HL-60 (cell line): ENCODE results near the gene FOXI1.

Experiments used
- DNase-seq, 2 experiments: peaks; one replicate each; pipeline ENCODE4 v3.0.0-alpha.2; 2010 to 2020; ENCODE audit warnings: low read depth in 1 of 2, low spot score in 1 of 2
- H3K27ac ChIP-seq: fragments of 250-450 bp; sonication (Bioruptor Pico); replicated peaks from 2 replicates; pipeline ENCODE4 v1.5.1; 2020; ENCODE audit warnings: mild to moderate bottlenecking, moderate library complexity
- H3K27me3 ChIP-seq: fragments of 250-450 bp; sonication (Bioruptor Pico); 2 replicates; pipeline ENCODE4 v1.5.1; 2021; ENCODE audit warnings: mild to moderate bottlenecking, moderate library complexity; ENCODE audit not compliant: insufficient read depth, poor library complexity, severe bottlenecking
- H3K4me3 ChIP-seq: replicated peaks from 2 replicates; pipeline ENCODE4 v1.5.1; 2011; ENCODE audit warnings: mild to moderate bottlenecking, control low read depth, low read length; ENCODE audit not compliant: insufficient read depth
- CTCF ChIP-seq: IDR thresholded peaks from one replicate; pipeline ENCODE4 v1.5.1; 2011; ENCODE audit warnings: low read length, control low read depth, inconsistent platforms; ENCODE audit not compliant: insufficient read depth
- GABPA ChIP-seq: IDR thresholded peaks from 2 replicates; pipeline ENCODE4 v1.6.1; 2012; ENCODE audit warnings: low read depth
- POLR2AphosphoS5 ChIP-seq: IDR thresholded peaks from 2 replicates; pipeline ENCODE4 v1.6.1; 2012; ENCODE audit warnings: low read depth
- SPI1 ChIP-seq: IDR thresholded peaks from 2 replicates; pipeline ENCODE4 v1.6.1; 2012; ENCODE audit warnings: low read depth, mild to moderate bottlenecking, borderline replicate concordance
- long read RNA-seq: library from polyadenylated mRNA; unstranded; transcript quantifications from one replicate; pipeline ENCODE4 v2.0.0, GENCODE V29; 2020
- TF ChIP-seq, protein P1 (sequence below): IDR thresholded peaks from 2 replicates; pipeline ENCODE4 v1.6.1; 2012; ENCODE audit warnings: low read depth; ENCODE audit not compliant: insufficient replicate concordance

The FOXI1 gene
- long read RNA-seq: 0 reads

DNA sequence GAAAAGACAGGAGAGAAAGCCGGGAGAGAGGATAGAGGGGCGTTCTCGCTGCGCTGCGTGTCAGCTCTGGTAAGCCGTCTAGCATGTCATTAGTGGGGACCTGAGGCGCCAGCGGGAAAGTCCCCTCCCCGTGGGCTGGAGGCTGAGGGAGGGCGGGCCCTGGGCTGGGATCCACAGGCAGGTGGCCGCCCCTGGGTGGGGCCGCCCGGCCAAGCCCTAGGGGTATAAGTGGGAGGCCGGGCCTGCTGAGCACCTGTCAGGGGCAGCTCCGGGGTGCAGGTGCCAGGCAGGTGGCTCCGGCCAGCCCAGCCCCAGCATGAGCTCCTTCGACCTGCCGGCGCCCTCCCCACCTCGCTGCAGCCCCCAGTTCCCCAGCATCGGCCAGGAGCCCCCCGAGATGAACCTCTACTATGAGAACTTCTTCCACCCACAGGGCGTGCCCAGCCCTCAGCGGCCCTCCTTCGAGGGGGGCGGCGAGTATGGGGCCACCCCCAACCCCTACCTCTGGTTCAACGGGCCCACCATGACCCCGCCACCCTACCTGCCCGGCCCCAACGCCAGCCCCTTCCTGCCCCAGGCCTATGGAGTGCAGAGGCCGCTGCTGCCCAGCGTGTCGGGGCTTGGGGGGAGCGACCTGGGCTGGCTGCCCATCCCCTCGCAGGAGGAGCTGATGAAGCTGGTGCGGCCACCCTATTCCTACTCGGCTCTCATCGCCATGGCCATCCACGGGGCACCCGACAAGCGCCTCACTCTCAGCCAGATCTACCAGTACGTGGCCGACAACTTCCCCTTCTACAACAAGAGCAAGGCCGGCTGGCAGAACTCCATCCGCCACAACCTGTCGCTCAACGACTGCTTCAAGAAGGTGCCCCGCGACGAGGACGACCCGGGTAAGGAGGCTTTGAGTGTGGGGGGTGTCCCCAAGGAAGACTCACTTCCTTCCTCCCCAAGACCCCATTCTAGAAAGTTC is at the start of gene FOXI1:
Gene FOXI1, plus strand, starts transcription at position 256 of the 970 bp plus-strand sequence. Its CDS starts 61 bp downstream, at position 317.
- H3K27ac ChIP-seq: no peak within 1 kb of the TSS
- TF ChIP-seq, protein P1, sequence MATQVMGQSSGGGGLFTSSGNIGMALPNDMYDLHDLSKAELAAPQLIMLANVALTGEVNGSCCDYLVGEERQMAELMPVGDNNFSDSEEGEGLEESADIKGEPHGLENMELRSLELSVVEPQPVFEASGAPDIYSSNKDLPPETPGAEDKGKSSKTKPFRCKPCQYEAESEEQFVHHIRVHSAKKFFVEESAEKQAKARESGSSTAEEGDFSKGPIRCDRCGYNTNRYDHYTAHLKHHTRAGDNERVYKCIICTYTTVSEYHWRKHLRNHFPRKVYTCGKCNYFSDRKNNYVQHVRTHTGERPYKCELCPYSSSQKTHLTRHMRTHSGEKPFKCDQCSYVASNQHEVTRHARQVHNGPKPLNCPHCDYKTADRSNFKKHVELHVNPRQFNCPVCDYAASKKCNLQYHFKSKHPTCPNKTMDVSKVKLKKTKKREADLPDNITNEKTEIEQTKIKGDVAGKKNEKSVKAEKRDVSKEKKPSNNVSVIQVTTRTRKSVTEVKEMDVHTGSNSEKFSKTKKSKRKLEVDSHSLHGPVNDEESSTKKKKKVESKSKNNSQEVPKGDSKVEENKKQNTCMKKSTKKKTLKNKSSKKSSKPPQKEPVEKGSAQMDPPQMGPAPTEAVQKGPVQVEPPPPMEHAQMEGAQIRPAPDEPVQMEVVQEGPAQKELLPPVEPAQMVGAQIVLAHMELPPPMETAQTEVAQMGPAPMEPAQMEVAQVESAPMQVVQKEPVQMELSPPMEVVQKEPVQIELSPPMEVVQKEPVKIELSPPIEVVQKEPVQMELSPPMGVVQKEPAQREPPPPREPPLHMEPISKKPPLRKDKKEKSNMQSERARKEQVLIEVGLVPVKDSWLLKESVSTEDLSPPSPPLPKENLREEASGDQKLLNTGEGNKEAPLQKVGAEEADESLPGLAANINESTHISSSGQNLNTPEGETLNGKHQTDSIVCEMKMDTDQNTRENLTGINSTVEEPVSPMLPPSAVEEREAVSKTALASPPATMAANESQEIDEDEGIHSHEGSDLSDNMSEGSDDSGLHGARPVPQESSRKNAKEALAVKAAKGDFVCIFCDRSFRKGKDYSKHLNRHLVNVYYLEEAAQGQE: no peak
- TF ChIP-seq GABPA (no peak), SPI1 (no peak)
- no peak within 1 kb of the TSS for H3K4me3 ChIP-seq
- H3K27me3 ChIP-seq: no peaks in the 10 kb centered on the region
- peak; percentile 14 to 71 for DNase-seq

DNA sequence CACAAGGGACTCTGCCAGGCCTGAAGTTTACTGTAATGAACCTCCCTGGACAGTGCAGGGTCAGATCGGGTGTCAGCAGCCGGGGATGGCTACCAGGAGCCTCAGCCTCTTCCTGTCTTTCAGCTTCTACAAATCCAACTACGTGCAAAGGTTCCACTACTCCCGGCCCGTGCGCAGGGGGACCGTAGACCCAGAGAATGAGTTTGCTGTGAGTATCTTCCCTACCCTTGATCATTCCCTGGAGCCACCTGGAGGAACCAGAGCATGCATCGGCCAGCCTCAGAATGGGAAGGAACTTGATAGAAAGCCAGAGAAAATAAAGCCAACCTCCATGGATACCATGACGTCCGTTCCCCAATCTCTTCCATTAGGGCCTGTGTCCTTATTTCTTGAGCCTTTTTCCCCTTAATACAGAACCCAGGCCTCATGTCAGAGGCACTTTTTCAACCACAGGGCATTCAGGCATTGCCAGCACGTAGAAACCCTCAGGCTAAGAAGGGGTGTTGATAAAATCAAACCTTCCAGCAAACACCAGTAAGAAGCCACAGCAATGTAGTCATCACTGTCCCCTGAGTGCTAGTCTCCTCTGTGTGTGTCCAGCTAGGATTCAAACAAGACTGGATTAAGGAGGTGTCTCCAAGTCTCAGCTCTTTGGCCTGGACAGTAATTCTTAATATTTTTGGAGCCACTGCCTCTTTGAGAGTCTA is 49.0 kb upstream of the FOXI1 start:
- Histone ChIP-seq H3K4me3 (no peak overlapping the region), H3K27me3 (no peaks in the 10 kb centered on the region), H3K27ac (no peak overlapping the region)
- DNase-seq: no peak
- TF ChIP-seq POLR2AphosphoS5: no peak
- no peak for TF ChIP-seq GABPA
- TF ChIP-seq SPI1: no peak
- TF ChIP-seq, protein P1: no peak
- TF ChIP-seq CTCF: no peak

- no peaks in the 10 kb centered on the region for H3K27me3 ChIP-seq
- no peak for DNase-seq
- TF ChIP-seq, protein P1: no peak
- TF ChIP-seq SPI1 (no peak), GABPA (no peak), CTCF (no peak), POLR2AphosphoS5 (no peak)
- H3K4me3 ChIP-seq: no peak overlapping the region
- H3K27ac ChIP-seq: no peak overlapping the region
Observed at GRCh38 chr5:170057311-170057710, 48.4 kb upstream of the FOXI1 start.
